HCT116 (cell line): Measurements from ENCODE around the gene ABR. TPM values are rescaled to one million over a fixed set of nuclear protein-coding genes. Genes with fewer than 3 reads are reported as not detected.

ENCODE experiments used
- ATAC-seq: fragments of 200-7000 bp; cut with Tn5 transposase; 2 replicates; pipeline ENCODE4 v1.9.1; 2020; ENCODE audit warnings: mild to moderate bottlenecking, moderate library complexity
- BruUV-seq: library from RNA; stranded (reverse); fragments of 400-500 nt; replicated peaks from 2 replicates; lab custom pipeline; 2021; lab: Mats Ljungman, UMichigan
- CTCF ChIA-PET: fragments of 300-600 bp; sonication (Branson Sonifier 250); formaldehyde crosslinking; loops from one replicate; lab custom pipeline; 2021; ENCODE audit warnings: antibody characterized with exemption; lab: Charles Lee
- POLR2A ChIA-PET: fragments of 300-600, 350-600 bp; sonication (Branson Sonifier 250); formaldehyde crosslinking; loops from one replicate; lab custom pipeline; 2021; ENCODE audit warnings: antibody characterized with exemption; lab: Charles Lee
- RAD21 ChIA-PET, 2 experiments: fragments of 300-600 bp; sonication (Branson Sonifier 250); formaldehyde crosslinking; loops; one replicate each; lab custom pipeline; 2023; ENCODE audit warnings: low total read pairs in 2 of 2; ENCODE audit not compliant: uncharacterized antibody in 2 of 2, unreplicated experiment in 2 of 2, low non-redundant PET in 1 of 2; lab: Charles Lee
- DNase-seq: peaks from one replicate; pipeline ENCODE4 v3.0.0-alpha.2; 2010; ENCODE audit warnings: low read depth, low spot score
- H2AFZ ChIP-seq: fragments of 200-600 bp; shearing (Covaris generic), sonication (generic); 2 replicates; pipeline ENCODE4 v1.6.1; 2017; ENCODE audit warnings: low read depth, mixed run types, mixed read lengths, antibody characterized with exemption, low read length; ENCODE audit not compliant: poor library complexity, severe bottlenecking
- H3K27ac ChIP-seq: 2 replicates; pipeline ENCODE4 v1.5.1; 2012; ENCODE audit warnings: low read depth, low read length
- H3K27me3 ChIP-seq: fragments of 200-600 bp; sonication (generic); 2 replicates; pipeline ENCODE4 v1.6.1; 2016; ENCODE audit warnings: mixed run types, low read length, mixed read lengths; ENCODE audit not compliant: insufficient read depth
- H3K36me3 ChIP-seq, 2 experiments: fragments of 200-500 bp in 1 of 2; fragments of 200-600 bp in 1 of 2; sonication (Bioruptor generic) in 1 of 2; sonication (generic) in 1 of 2; 2 replicates each; pipeline versions ENCODE4 v1.5.1 to v1.6.1; 2014 to 2016; ENCODE audit warnings: low read length in 2 of 2, inconsistent platforms in 1 of 2, mixed read lengths in 1 of 2, mixed run types in 1 of 2; ENCODE audit not compliant: insufficient read depth in 2 of 2, control insufficient read depth in 1 of 2
- H3K4me1 ChIP-seq, 2 experiments: fragments of 200-600 bp in 1 of 2; sonication (generic) in 1 of 2; 2 replicates each; pipeline versions ENCODE4 v1.5.1 to v1.6.1; 2012 to 2017; ENCODE audit warnings: low read length in 2 of 2, inconsistent platforms in 1 of 2, mild to moderate bottlenecking in 1 of 2, mixed read lengths in 1 of 2, mixed run types in 1 of 2, moderate library complexity in 1 of 2; ENCODE audit not compliant: insufficient read depth in 2 of 2, control insufficient read depth in 1 of 2
- H3K4me2 ChIP-seq: fragments of 200-600 bp; sonication (generic); 2 replicates; pipeline ENCODE4 v1.6.1; 2017; ENCODE audit warnings: mixed run types, low read length, mixed read lengths
- H3K4me3 ChIP-seq, 2 experiments: fragments of 200-600 bp in 1 of 2; sonication (generic) in 1 of 2; replicated peaks in 1 of 2; 2 replicates each; pipeline ENCODE4 v1.5.1; 2011 to 2016; ENCODE audit warnings: low read length in 2 of 2, control low read depth in 1 of 2, low read depth in 1 of 2, mild to moderate bottlenecking in 1 of 2, mixed read lengths in 1 of 2, mixed run types in 1 of 2
- H3K79me2 ChIP-seq: fragments of 200-600 bp; sonication (generic); 2 replicates; pipeline ENCODE4 v1.6.1; 2017; ENCODE audit warnings: mild to moderate bottlenecking, mixed run types, low read length, moderate library complexity, mixed read lengths; ENCODE audit not compliant: insufficient read depth
- H3K9ac ChIP-seq: fragments of 200-600 bp; sonication (generic); 2 replicates; pipeline ENCODE4 v1.6.1; 2016; ENCODE audit warnings: low read length, mixed read lengths
- H3K9me2 ChIP-seq: fragments of 200-600 bp; sonication (generic), shearing (Covaris generic); 2 replicates; pipeline ENCODE4 v1.6.1; 2017; ENCODE audit warnings: mixed run types, mild to moderate bottlenecking, moderate library complexity; ENCODE audit not compliant: insufficient read depth
- H3K9me3 ChIP-seq, 2 experiments: fragments of 200-500 bp in 1 of 2; fragments of 200-600 bp in 1 of 2; sonication (Bioruptor generic) in 1 of 2; sonication (generic) in 1 of 2; 2 replicates each; pipeline ENCODE4 v1.6.1; 2014 to 2017; ENCODE audit warnings: low read length in 2 of 2, mixed read lengths in 2 of 2, inconsistent platforms in 1 of 2, low read depth in 1 of 2, mild to moderate bottlenecking in 1 of 2, mixed run types in 1 of 2, moderate library complexity in 1 of 2; ENCODE audit not compliant: control insufficient read depth in 1 of 2, insufficient read depth in 1 of 2
- H4K20me1 ChIP-seq: fragments of 200-600 bp; sonication (generic), shearing (Covaris generic); 2 replicates; pipeline ENCODE4 v1.6.1; 2017; ENCODE audit warnings: mixed run types, mild to moderate bottlenecking, moderate library complexity; ENCODE audit not compliant: insufficient read depth
- CBX3 ChIP-seq: IDR thresholded peaks from 2 replicates; pipeline ENCODE4 v1.6.1; 2012; ENCODE audit warnings: low read depth
- CEBPB ChIP-seq: IDR thresholded peaks from 2 replicates; pipeline ENCODE4 v1.6.1; 2012; ENCODE audit warnings: low read depth
- JUND ChIP-seq: IDR thresholded peaks from 2 replicates; pipeline ENCODE4 v1.6.1; 2012
- RAD21 ChIP-seq: IDR thresholded peaks from 2 replicates; pipeline ENCODE4 v1.6.1; 2012; ENCODE audit warnings: low read depth, mild to moderate bottlenecking
- intact Hi-C: fragments of 100-400 bp; cut with micrococcal nuclease; formaldehyde crosslinking; loops from 2 replicates; pipeline ENCODE4 v1.10.0; 2022
- total RNA-seq: library from RNA; stranded (reverse); gene quantifications from one replicate; pipeline ENCODE4 v1.2.1, GENCODE V29; 2021; ENCODE audit not compliant: unreplicated experiment
- TF ChIP-seq, protein P1 (sequence below): IDR thresholded peaks from 2 replicates; pipeline ENCODE4 v1.6.1; 2012; ENCODE audit warnings: low read depth
- TF ChIP-seq, protein P2 (sequence below): IDR thresholded peaks from 2 replicates; pipeline ENCODE4 v1.6.1; 2012
- TF ChIP-seq, protein P3 (sequence below): IDR thresholded peaks from 2 replicates; pipeline ENCODE4 v1.6.1; 2012

ABR gene
- total RNA-seq, 1 experiment from 2014 or later, result 58.5 TPM

DNA sequence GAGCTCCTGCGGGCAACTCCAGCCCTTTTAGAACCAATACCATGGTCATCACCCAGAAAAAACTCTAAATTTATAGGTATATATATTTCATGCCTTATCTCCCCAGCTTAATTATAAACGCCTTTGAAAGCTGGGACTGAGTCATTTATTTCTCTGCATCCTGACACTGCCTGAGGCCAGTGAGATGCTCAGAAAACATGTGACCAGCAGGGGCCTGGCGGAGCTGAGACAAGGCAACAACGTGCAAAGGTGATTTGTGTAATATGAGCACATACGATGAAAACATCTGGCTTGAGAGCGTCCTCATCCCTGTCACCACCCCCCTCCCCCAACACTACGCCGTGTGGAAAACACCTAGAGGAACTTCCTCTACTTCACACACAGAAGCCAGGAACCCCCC is 222.9 kb downstream of the ABR start:
- intact Hi-C loops, result no loop called here
- H3K4me1 ChIP-seq, result peaks cover 47 to 72% of the 10 kb centered on the region in 2 experiments
- RAD21 ChIA-PET, result no interaction called here

DNA sequence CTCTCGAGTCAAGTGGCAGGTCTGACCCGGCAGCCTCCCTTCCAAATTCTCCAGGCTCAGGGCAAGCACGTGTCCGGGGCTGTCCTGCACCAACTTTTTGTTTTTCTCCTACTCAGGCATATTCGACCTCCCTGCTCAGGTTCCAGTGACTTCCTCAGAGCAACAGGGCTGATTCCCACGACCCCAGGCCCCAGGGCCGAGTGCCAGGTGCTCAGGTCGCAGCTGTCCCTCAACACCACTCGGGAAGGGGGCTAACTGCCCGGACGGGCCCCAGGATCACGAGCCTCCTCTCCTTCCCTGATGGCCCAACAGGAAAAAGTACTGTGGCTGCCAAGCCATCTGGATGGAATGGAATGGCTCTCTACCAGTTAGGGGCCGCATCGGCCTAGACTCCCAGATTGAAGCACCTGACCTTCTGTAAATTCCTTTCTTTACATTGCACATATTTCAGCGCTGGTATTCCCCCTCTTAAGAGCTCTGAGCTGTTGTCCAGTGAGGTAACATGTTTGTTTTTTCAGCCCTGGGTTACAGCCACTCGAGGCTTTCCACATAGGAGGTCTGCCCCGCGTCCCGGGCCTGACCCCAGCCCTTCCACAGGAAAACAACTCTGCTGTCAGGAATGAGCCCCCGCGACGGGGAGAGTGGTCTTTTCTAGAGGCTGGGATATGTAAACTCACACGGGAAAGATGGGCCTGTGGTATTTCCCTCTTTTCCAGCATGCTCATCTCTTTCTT is 225.2 kb downstream of the ABR start:
- Histone ChIP-seq H3K27me3 (no peaks in the 10 kb centered on the region), H3K27ac (no peak overlapping the region), H3K4me1 (peaks cover 46 to 69% of the 10 kb centered on the region in 2 experiments), H3K9me3 (no peaks in the 10 kb centered on the region), H3K4me3 (no peak overlapping the region), H4K20me1 (peaks cover 8% of the 10 kb centered on the region; the same call in 1 of the 2 replicates), H3K79me2 (peaks cover 60% of the 10 kb centered on the region), H3K4me2 (peak overlapping the region; percentile 35; the same call in 1 of the 2 replicates), H3K36me3 (peaks cover 0 to 3% of the 10 kb centered on the region in 2 experiments; a peak in 1 of 4 replicates), H3K9me2 (no peaks in the 10 kb centered on the region), H3K9ac (no peak overlapping the region), H2AFZ (no peak overlapping the region)
- RAD21 ChIA-PET, result no interaction called here
- POLR2A ChIA-PET, result no interaction called here
- ATAC-seq (no peak), DNase-seq (no peak)
- intact Hi-C loops, result no loop called here
- no peak for TF ChIP-seq CEBPB
- no peak for TF ChIP-seq CBX3
- TF ChIP-seq, protein P1, sequence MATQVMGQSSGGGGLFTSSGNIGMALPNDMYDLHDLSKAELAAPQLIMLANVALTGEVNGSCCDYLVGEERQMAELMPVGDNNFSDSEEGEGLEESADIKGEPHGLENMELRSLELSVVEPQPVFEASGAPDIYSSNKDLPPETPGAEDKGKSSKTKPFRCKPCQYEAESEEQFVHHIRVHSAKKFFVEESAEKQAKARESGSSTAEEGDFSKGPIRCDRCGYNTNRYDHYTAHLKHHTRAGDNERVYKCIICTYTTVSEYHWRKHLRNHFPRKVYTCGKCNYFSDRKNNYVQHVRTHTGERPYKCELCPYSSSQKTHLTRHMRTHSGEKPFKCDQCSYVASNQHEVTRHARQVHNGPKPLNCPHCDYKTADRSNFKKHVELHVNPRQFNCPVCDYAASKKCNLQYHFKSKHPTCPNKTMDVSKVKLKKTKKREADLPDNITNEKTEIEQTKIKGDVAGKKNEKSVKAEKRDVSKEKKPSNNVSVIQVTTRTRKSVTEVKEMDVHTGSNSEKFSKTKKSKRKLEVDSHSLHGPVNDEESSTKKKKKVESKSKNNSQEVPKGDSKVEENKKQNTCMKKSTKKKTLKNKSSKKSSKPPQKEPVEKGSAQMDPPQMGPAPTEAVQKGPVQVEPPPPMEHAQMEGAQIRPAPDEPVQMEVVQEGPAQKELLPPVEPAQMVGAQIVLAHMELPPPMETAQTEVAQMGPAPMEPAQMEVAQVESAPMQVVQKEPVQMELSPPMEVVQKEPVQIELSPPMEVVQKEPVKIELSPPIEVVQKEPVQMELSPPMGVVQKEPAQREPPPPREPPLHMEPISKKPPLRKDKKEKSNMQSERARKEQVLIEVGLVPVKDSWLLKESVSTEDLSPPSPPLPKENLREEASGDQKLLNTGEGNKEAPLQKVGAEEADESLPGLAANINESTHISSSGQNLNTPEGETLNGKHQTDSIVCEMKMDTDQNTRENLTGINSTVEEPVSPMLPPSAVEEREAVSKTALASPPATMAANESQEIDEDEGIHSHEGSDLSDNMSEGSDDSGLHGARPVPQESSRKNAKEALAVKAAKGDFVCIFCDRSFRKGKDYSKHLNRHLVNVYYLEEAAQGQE, result no peak
- TF ChIP-seq JUND, result no peak
- TF ChIP-seq RAD21, result no peak
- CTCF ChIA-PET, result no interaction called here
- no TSS peak for BruUV-seq

More for the DNA sequence above, 222.9 kb downstream of the ABR start:
- peaks cover 0 to 3% of the 10 kb centered on the region in 2 experiments; a peak in 1 of 4 replicates for H3K36me3 ChIP-seq
- no peak for DNase-seq
- H3K27ac ChIP-seq, result no peak overlapping the region
- ChIA-PET POLR2A (interaction anchor here (1.1 kb wide), 1 partner anchor 16 kb away, joined by 3 read pairs; no protein-coding TSS in a partner anchor), CTCF (no interaction called here)
- H3K9ac ChIP-seq, result no peak overlapping the region
- peaks cover 60% of the 10 kb centered on the region for H3K79me2 ChIP-seq
- no TSS peak for BruUV-seq
- H3K9me2 ChIP-seq, result no peaks in the 10 kb centered on the region
- no peaks in the 10 kb centered on the region for H3K9me3 ChIP-seq
- H3K4me3 ChIP-seq, result no peak overlapping the region
- H2AFZ ChIP-seq, result no peak overlapping the region
- no peaks in the 10 kb centered on the region for H3K27me3 ChIP-seq
- peaks cover 4% of the 10 kb centered on the region; the same call in 1 of the 2 replicates for H4K20me1 ChIP-seq
- peak overlapping the region; percentile 13; the same call in 1 of the 2 replicates for H3K4me2 ChIP-seq
- TF ChIP-seq, protein P2, sequence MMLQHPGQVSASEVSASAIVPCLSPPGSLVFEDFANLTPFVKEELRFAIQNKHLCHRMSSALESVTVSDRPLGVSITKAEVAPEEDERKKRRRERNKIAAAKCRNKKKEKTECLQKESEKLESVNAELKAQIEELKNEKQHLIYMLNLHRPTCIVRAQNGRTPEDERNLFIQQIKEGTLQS, result no peak
- TF ChIP-seq, protein P3, sequence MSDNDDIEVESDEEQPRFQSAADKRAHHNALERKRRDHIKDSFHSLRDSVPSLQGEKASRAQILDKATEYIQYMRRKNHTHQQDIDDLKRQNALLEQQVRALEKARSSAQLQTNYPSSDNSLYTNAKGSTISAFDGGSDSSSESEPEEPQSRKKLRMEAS, result 0 out of 2 replicates have a peak, but pooled peaks have one; percentile 12
- peak; percentile 43 for ATAC-seq
